ENCODE measurements around the gene ZNF33B.
A peak's percentile ranks its signal among the peaks of the same experiment; 100 is the strongest.
"Not testable (repeated sequence)": the region's sequence is repeated elsewhere in the genome, so short reads cannot be mapped to it uniquely, and the experiment has no call there.

The ZNF33B gene

DNA sequence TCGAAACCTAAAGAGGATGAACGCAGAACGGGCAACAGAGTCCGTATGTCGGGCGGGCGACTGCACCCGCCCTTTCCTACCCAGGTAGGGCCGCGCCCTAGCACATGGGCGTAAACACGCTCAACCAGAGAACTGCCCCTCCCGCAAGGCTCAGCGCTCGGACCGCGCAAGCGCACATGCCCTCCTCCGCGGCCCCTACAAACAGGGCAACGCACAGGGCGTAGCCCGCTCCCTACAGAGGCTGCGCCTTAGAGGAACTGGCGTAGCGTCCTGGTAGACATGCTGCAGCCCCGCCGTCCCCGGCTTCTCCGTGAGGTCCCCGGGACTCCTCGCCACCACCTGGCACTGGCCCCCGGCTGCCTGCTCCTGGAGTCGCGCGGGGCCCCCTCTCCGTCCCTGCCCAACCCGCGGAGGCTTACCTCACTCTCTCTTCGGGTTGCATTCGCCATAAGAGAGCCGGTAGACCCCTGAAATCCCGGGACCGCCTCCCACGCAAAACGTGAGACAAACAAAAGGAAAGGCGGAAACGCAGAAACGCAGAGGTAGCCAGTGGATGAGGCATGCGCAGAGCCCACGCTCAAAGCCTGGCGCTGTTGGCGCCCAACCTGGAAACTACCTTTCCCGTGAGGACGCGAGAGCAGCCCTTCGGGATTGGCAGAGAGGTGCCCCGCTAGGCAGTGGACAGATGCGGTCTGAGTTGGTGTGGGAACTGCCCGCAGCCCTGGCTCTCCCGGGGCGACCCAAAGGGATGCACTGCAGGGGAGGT lies at the start of gene ZNF33B:
Gene ZNF33B (minus strand): TSS at position 516 of the 766 bp plus-strand sequence. CDS start 1,642 bp downstream, outside the sequence.
- peak; percentile 80 for DNase-seq (ENCODE audit: low spot score)

DNA sequence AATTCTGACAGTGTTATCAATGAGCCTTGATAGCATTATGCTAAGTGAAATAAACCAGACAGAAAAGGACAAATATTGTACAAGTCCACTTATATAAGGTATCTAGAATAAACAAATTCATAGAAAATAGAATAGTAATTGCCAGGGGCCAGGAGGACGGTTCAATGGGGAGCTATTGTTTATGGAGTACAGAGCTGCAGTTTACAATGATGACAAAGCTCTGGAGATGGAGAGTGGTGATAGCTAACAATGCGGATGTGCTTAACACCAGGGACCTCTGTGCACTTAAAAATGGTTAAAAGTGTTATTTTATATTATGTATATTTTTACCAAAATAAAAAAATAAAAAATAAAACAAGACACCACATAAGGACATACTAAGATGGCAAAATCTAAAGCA lies 46.1 kb upstream of the ZNF33B start:
- no peak for DNase-seq (ENCODE audit: low spot score)

DNA sequence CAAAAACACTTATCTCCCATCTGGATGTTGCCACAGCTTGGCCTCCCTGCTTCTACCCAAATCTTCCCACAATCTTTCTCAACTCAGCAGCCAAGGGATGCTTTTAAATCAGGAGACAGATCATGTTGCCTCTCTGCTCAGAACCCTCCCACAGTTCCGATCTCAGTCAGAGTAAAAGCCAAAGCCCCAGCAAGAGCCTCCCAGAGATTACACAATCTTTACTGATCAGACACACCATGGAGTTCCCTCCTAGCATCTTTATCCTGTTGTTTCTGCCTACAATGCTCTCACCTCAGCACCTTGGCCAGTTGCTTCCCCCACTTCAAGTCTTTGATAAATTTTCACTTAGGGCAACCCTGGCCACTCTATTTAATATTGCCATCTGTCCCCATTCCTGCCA lies 41.9 kb upstream of the ZNF33B start:
- no peak for DNase-seq (ENCODE audit: low spot score)

DNA sequence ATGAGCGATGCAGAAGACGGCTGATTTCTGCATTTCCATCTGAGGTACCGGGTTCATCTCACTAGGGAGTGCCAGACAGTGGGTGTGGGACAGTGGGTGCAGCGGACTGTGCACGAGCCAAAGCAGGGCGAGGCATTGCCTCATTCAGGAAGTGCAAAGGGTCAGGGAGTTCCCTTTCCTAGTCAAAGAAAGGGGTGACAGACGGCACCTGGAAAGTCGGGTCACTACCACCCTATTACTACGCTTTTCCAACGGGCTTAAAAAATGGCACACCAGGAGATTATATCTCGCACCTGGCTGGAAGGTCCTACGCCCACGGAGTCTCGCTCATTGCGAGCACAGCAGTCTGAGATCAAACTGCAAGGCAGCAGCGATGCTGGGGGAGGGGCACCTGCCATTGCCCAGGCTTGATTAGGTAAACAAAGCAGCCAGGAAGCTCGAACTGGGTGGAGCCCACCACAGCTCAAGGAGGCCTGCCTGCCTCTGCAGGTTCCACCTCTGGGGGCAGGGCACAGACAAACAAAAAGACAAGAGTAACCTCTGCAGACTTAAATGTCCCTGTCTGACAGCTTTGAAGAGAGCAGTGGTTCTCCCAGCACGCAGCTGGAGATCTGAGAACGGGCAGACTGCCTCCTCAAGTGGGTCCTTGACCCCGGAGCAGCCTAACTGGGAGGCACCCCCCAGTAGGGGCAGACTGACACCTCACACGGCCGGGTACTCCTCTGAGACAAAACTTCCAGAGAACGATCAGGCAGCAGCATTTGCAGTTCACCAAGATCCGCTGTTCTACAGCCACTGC lies 27.0 kb upstream of the ZNF33B start:
- not testable (repeated sequence) for DNase-seq (ENCODE audit: low spot score)

DNA sequence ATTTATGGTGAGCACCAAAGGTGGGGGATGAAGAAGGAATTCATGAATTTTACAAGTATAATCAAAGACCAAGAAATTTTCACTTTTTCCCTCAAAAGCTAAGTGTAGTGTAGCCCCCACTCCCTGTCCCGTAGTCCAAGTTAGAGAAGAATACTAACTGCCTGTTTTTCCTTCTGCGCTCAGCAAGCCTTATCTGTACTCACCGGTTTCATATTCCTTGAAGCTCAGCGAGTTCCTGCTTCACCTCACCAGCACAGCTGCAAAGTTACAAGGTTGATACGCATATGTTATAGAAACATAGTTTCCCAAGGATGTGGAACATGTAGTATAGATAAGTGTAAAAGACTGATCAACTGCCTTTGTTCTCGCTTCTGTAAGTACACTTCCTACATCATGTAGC lies 16.0 kb upstream of the ZNF33B start:
- DNase-seq (ENCODE audit: low spot score): no peak

DNA sequence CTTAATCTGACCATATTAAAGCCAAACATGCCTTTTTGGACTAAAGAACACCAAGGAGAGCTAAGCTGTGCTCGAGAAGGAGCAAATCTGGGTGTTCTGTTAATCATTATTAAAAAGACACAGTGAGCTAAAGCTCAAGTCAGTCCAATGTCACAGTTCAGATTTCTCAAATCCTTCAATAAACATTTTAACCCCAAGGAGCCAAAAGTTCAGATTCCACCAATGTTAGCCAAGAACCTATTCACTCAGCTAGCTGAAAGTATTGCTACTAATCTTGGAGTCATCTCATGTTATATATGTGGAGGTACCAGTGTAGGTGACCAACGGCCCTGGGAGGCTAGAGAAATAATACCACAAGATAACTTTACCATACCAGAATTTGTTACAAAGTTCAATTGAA lies 14.5 kb upstream of the ZNF33B start:
- DNase-seq (ENCODE audit: low spot score): no peak

DNA sequence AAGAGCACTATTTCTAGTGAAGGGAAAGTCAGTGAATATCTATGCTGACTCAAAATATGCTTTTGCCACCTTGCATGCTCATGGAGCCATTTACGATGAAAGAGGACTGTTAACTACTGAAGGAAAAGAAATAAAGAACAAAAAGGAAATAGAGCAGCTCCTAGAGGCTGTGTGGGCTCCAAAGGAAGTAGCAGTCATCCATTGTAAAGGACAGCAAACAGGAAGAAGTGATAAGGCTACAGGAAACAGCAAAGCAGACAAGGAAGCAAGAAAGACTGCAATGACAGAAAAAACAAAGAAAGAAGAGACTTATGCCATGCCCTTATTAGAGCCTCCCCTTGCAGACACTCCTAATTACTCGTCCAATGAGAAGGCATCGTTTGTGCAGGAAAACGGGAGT lies 12.0 kb upstream of the ZNF33B start:
- no peak for DNase-seq (ENCODE audit: low spot score)

DNA sequence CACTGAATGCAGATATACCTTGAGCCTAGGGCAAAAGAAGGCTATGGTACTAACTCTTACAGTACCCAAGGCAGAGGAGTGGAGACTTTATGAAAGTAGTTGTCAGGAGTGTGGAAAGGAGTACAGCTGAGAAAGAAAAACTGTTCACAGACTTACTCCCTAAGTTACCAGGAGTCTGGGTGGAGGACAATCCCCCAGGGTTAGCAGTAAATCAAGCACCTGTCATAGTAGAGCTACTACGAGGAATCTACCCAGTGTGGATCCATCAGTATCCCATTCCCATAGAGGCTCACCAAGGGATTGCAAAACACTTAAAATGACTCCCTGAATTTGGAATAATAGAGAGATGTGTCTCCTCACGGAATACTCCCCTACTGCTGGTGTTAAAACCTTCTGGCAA lies 10.1 kb upstream of the ZNF33B start:
- no peak for DNase-seq (ENCODE audit: low spot score)

DNA sequence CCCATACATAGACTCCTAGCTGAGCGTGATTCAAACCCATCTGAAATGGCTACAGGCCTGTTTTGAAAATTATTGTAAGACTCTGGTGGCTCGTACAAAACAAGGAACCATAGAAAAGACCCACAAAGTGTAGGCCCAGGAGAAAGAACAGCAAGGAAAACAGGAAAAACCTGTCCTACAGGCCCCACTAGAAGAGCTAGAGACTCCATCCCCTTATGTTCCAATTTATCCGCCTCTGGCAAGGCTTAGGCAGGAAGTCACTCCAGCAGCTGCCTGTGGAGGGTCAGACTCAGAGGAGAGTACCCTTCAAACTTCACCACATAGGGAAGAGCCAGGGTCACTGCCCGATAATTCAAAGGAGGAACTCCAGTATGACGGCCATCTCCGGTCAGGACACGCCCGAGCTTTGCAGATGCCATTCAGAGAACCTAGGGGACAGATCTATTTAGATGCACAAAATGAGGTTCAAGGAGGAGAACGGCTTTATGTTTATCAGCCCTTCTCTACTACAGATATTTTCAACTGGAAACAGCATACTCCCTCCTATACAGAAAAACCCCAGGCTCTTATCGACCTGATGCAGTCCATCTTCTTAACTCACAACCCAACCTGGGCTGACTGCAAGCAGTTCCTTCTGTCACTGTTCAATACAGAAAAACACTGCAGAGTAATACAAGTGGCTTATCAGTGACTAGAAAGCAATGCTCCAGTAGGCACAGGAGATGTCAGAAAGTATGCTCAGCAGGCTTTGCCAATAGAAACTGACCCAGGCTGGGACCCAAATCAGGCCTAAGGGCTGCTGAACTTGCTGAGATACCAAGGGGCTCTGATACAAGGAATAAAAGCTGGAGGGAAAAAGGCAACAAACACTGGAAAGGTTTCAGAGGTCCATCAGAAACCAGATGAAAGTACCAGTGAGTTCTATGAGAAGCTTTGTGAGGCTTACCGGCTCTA lies 8.6 kb upstream of the ZNF33B start:
- DNase-seq (ENCODE audit: low spot score): no peak

DNA sequence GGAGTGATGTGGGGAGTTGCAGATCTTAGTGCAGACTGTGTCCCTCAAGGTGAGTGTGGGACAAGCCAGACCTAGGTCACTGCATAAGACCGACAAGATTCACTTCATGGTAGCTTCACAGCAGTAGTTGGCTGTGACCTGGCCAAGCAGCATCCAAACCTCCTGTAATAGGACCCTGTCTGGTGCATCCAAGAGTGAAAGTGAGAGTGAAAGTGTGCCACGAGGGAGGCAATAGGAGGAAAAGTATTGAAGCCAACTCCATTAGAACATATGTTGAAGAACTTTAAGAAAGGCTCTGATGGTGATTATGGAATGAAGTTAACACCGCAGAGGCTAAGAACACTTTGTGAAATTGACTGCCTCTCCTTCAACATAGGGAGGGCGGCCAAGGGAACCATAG lies 7.8 kb upstream of the ZNF33B start:
- DNase-seq (ENCODE audit: low spot score): no peak

DNA sequence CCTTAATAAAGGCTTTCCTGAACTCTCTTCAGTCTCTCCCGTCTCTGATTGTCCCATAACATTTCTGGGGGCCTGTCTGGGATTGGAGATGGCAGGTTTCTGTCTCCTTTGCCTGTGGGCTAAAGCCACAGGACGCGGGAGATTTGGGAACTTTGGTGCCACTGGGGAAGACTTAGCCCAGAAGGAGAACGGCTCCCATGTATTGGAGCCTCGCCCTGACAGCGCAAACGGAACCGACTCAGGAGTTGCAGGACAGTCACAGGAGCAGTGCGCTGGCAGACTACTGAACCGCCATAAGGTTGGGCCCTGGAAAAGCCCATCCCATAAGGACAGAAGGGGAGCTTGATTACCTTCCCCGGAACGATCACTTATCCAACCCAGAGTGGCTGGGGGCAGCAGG lies 7.1 kb upstream of the ZNF33B start:
- DNase-seq (ENCODE audit: low spot score): no peak

DNA sequence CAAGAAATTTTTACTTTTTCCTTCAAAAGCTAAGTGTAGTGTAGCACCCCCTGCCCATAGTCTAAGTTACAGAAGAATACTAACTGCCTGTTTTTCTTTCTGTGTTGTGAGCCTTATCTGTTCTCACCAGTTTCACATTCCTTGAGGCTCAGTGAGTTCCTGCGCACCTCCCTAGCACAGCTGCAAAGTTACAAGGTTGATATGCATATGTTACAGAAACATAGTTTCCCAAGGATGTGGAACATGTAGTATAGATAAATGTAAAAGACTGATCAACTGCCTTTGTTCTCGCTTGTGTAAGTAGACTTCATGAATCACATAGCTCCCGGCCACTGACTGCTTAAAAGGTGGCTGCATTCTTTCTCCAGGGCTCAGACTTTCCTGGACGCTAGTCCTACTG lies 6.7 kb upstream of the ZNF33B start:
- DNase-seq (ENCODE audit: low spot score): no peak

DNA sequence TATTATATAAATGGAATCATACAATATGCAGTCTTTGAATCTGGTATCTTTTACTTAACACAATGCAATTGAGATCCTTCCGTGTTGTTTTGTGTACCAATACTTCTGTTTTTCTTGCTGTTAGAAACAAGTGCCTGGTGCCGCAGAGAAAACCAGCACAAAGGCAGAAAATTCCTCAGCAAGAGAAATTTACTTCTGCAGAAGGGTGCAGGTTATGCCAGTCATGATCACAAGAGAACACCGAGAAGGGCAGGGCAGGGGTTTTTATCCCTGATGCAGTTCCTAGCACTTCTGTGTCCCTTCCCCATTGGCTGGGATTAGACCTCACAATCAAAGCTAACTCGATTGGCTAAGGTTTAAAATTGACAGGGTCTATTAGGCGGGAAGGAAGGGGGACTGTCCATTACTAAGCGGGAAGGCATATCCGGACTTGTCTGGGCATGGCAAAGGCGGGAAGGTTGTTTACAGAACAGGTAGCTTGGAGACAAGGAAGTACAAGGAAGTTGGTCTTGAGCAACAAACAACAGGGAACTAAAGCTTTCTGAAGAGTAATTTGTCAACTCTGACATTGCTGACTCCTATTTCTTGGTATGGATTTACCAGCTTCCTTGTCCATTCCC lies 2.4 kb upstream of the ZNF33B start:
- DNase-seq (ENCODE audit: low spot score): no peak

DNA sequence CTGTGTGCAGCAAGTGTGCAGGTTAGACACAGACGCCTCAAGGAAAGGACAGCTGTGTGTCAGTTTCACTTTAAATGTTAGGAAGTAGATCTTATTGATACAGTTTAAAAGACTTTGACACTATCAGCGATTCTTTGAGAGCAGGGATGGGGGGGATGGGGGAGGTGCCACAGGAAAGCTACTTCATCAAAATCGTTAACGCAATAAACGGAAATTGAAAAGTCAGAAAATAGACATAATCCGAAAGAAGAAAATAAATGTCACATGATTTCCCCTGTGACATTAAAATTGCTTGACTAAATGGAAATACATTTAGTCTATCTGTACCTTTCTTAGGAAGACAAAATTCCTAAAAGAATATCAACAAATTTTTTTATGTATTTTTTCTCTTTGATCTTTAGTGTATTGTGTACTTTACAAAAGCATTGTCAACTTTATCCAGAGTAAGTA lies 476 bp upstream of the ZNF33B start:
- no peak for DNase-seq (ENCODE audit: low spot score)

DNA sequence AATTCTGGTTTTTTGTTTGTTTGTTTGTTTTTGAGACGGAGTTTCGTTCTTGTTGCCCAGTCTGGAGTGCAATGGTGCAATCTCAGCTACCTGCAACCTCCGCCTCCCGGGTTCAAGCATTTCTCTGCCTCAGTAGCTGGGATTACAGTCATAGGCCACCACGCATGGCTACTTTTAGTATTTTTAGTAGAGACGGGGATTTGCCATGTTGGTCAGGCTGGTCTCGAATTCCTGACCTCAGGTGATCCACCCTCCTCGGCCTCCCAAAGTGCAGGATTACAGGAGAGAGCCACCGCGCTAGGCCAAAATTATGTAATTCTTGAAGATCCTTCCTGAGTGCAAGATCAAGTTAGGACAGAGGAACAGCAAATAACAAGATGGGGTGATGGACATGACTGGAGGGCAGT lies 719 bp downstream of the ZNF33B start:
- DNase-seq (ENCODE audit: low spot score): no peak

DNA sequence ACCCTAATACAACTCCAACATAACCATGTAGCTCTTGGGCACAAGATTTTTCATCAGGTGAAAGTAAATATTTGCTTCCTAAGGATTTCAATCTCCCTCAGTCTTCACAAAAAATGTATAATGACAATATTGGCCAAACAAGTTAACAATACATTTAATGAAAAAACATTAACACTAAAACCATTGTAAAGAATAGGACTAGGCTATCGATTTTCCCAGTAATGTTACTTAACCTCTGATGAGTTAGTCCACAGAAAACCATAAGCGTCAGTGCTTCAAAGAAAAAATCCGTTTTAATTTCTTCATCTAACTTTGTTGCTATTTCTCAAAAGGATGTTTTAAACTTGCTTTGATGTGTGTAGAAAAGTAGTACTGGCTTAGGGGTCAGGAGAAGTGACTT lies 1.2 kb downstream of the ZNF33B start:
- no peak for DNase-seq (ENCODE audit: low spot score)

DNA sequence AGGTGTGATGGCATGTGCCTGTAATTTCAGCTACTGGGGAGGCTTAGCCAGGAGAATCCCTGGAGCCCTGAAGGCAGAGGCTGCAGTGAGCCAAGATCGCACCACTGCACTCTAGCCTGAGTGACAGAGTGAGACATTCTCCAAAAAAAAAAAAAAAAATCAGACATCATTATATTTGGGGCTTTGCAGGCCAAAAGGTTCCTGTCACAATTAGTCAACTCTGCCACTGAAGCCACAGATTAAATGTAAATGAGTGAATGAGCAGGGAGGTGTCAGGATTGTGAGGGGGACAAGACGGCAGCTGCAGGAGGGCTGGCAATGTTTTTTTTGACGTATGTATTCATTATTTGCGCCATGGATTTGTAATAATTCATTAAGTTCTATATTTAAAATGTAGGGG lies 3.3 kb downstream of the ZNF33B start:
- DNase-seq (ENCODE audit: low spot score): no peak

DNA sequence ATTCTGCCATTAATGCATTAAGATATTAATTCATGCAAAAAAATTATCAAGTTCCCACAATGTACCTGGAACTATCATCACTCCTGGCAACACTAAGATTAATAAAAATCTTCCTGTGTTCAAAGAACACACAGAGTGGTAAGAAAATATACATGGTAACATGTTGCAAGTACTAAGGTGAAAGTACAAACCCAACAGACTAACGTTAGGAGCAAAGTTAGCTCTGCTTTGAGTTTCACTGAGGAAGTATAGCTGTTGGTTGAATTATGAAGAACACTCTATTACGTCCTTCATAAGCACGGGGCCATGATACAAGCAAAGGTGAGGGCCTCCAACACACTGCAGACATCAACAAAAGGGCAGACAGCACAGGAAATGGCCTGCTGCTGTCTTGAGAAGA lies 5.8 kb downstream of the ZNF33B start:
- DNase-seq (ENCODE audit: low spot score): no peak

DNA sequence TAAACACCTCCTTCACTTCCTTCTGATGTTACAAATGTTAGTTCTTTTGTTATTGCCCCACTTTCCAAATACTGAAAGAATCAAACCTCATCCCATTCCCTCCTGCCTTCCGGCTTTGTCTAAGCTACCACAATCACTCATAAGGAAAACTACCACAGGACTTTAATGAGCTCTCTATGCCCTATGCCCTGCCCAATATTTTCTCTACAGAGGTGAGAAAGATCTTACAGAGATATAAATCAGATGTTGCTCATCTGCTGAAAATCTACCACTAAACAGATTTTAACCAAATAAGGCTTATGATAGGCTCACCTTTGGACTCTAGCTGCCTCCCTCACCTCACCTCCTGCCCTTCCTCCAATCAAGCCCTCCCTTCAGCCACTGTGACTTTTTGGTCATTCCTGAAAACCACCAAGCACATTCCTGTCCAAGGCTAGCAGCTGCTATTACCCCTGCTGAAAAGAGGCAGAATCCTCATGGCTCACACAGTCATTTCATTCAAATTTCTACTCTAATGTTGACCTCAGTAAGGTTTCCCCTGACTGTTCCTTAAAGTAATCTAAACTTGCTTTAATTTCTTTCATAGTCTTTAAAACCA lies 7.7 kb downstream of the ZNF33B start:
- DNase-seq (ENCODE audit: low spot score): no peak

DNA sequence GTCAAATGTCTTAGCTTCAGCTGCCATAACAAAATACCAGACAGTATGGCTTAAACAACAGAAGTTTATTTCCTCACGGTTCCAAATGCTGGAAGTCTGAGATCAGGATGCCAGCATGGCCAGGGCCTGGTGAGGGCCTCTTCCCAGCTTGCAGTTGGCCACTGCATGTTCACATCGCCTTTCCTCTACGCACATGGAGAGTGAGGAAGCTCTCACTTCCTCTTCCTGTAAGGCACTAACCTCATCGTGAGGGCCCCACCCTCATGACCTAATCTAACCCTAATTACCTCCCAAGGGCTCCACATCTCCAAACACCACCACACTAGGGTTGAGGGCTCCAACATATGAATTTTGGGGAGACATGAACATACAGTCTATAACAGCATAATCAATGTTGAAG lies 14.4 kb downstream of the ZNF33B start:
- no peak for DNase-seq (ENCODE audit: low spot score)

DNA sequence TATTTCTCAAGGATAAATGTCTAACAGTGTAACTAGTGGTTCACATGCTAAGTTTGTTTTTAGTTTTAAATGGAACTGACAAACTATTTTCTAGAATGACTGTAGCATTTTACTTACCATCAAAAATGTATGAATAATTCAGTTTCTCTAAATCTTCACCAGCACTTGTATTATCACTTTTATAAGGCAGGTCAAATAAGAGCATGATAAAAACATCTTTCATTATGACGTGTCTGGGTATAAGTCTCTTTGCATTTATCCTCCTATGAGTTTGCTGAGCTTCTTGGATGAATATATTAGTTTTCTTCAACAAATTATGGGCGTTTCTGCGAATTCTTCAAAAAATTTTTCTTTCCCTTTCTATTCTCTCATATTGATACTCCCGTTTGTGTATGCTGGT lies 19.9 kb downstream of the ZNF33B start:
- no peak for DNase-seq (ENCODE audit: low spot score)
